GM08714 (cell line): ENCODE measurements around the gene ANO4.

Experiments used
- H3K4me3 ChIP-seq: fragments of 200-500 bp; sonication (Bioruptor generic); 2 replicates; pipeline ENCODE4 v1.5.1; 2014; ENCODE audit warnings: mild to moderate bottlenecking, low read length, inconsistent platforms
- ZNF274 ChIP-seq: IDR thresholded peaks from 2 replicates; pipeline ENCODE4 v1.6.1; 2012; ENCODE audit warnings: mild to moderate bottlenecking, low read depth, low read length

ANO4 gene

DNA sequence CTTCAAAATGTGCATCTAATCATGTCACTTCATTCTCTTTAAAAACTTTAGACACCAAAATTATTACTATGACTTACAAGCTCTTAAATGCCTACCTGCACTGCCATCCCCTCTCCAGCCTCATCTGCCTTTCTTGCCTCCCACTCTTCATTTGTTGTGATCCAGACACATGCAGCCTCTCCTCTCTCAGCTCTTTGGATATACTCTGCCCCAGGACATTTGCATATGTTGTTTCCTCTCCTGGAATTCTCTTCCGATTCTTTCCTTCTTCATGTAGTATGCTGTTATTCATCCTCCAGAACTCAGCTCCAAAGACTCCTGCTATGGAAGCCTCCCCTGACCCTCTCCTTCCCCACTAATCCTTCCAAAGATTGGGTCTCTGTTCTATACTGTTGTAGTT lies 197.6 kb downstream of the ANO4 start:
- TF ChIP-seq ZNF274 = no peak
- no peak overlapping the region for H3K4me3 ChIP-seq

DNA sequence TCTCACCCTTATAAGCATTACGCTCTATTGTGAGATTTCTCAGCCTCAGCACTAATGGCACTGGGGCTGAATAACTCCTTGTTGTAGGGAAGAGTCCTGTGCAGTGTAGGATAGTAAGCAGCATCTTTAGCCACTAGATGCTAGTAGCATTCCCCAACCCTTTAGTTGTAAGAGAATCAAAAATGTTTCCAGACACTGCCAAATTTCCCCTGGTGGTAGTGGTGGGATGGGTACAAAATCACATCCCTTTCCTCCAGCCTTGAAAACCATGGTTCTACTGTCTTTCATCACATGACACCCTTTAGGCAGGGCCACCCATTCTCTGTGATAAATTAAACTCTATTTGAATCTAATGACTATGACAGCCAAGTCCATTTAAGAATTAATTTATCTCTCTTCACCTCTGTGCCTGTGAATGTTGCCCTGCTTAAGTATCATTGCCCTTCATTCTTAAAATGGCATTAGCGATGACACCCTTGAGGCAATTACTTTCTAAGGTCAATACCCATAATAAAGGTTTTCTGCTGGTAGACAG lies 199.4 kb downstream of the ANO4 start:
- no peak for TF ChIP-seq ZNF274
- no peak overlapping the region for H3K4me3 ChIP-seq

DNA sequence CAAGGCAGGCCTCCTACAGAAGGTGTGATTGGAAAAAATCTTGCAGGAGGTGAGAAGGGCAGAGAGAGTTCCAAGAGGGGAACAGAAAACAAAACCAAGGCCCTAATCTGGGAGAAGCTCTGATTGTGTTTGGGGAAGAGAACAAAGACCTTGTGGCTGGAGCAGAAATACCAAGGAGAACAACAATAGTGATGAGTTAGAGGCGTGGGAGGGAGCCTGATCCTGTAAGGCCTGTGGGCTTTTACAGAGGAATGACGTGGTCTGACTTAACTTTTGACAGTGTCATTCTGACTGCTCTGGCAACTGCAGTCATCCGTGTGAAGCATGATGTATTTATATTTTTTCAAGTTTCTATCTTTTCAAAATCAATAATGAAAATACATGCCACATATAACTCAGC lies 200.6 kb downstream of the ANO4 start:
- no peak for TF ChIP-seq ZNF274
- no peak overlapping the region for H3K4me3 ChIP-seq

DNA sequence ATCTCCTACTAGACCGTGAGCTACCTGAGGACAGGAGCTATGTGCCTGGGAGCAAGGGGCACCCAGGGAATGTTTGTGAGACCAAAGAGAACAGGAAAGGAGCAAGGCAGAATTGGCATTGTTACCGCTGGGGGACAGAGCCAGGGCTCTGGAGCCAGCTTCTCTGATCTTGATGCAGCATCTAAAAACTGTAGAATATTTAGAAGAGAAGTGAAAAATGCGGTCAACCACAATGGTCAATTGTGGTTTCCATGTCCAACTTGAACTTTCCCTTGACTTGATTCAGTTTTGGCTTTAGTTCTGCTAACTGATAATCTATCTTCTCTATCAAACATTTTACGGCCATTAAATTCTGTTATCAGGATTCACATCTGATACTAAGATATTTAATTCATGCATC lies 201.2 kb downstream of the ANO4 start:
- H3K4me3 ChIP-seq = no peak overlapping the region
- TF ChIP-seq ZNF274 = no peak

DNA sequence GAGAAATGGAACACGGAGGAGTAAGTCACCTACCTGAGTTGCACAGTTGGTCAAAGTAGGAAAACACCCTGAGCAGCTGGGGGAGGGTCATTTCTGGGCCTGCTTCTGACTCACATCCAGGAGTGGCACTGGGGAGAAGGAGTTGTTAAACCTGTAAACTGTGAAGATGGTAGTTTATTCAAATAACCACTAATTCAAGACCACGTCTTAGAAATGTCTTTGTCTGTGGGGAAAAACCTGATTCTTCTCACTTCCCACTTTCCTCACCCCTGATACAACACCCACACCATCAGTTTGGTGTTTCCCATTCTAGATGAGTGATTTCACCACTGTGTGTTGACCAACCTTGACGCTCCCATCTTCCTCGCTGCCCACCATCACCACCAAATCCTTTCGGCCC lies 207.1 kb downstream of the ANO4 start:
- no peak overlapping the region for H3K4me3 ChIP-seq

DNA sequence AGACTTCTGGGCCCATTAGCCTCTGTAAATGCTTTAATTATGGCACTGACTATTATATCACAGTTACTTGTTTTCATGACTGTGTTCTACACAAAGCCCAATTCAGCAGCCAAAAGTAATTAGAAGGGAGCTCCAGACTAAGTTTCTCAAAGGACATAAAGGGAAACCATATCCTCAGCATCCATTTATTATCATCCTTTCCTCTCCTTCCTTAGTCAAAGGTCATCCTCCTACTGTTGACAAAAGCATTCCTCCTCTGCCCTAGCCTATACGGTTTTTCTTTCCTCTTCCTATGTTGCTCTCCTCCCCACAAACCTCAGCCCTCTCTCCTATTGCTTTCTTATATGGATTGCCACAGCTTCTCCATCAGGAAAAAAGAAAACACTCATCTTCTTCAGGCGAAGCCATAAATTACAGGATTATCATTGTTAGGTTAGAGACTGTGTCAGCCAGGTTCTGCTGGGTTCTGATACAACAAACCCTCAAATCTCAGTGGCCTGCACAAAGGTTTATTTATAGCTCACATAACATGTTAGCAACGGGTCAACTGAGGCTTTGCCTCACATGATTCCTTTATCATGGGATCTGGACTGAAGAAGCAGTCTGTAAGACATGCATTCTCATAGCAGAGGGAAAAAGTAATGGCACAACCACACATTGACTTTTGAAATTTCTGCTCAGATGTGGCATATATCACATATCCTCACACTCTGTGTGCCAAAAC lies 208.3 kb downstream of the ANO4 start:
- TF ChIP-seq ZNF274 = no peak
- no peak overlapping the region for H3K4me3 ChIP-seq

More for the DNA sequence above, 207.1 kb downstream of the ANO4 start:
- TF ChIP-seq ZNF274 = no peak

DNA sequence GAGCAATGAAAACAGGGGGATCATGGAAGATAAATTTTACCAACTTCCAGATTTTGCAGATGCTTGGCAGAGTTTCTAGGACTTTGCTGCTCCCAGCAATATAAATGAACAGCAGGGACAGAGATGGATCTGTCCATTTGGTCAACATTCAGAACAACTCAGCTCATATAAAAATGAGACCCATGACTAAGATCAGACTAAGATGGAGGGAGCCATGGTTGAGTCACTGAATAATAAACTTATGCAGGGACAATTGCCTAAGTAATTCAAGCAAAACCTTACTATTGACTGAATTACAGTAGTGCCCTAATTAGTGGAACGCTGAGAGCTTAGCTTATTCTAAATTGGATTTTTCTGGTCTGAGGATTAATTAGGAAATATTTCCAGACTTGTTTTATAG lies 210.3 kb downstream of the ANO4 start:
- TF ChIP-seq ZNF274 = no peak

DNA sequence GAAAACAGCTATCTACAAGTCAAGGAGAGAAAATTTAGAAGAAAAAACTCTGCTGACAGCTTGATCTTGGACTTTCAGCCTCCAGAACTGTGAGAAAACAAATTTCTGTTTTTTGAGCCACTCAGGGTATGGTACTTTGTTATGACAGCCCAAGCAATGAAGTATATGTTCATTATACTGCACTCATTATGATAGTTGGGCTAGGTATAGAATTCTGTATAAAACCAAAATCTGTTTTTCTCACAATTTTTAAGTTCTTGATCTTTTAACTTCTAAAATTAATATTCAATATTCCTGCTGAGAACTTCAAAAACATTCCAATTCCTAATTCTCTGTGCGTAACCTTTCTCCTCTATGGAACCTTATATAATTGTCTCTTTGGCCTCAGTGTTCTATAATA lies 214.7 kb downstream of the ANO4 start:
- TF ChIP-seq ZNF274 = no peak

More for the DNA sequence above, 210.3 kb downstream of the ANO4 start:
- H3K4me3 ChIP-seq = no peak overlapping the region

DNA sequence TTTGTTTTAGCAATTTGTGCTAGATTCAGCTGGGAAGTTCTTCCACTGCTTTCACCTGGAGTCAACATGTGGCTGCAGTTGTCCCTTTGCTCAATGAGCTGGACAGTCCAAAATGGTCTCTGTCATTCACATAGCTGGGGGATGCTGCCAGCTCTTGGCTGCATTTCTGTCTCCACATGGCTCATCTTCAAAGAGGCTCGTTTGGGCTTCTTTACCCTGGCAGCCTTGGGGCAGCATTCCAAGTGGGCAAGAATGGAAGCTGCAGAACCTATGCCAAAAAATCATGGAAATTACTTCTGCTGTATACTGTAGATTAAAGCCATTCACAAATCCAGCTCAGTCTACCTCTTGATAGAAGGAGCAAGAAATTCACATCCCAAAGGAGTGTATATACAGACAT lies 216.3 kb downstream of the ANO4 start:
- H3K4me3 ChIP-seq = no peak overlapping the region
- TF ChIP-seq ZNF274 = no peak

More for the DNA sequence above, 214.7 kb downstream of the ANO4 start:
- no peak overlapping the region for H3K4me3 ChIP-seq

DNA sequence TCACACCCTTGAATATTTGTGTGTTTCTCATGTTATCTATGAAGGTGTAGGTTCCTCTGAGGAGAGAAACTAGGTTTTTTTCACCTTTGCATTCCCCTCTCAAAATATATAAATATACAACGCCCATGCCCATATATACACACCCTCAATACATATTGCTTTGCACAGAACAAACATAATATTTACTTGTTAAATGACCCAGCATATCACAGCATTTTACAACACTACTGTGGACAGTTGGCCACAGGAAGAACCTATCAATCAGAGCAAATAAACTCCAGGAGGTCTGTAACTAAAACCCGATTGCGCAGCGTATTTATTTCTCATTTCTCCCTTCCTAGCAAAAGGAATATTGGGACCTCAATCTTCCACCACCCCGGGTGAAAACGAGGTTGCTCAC lies 219.4 kb downstream of the ANO4 start:
- TF ChIP-seq ZNF274 = no peak
- H3K4me3 ChIP-seq = no peak overlapping the region

DNA sequence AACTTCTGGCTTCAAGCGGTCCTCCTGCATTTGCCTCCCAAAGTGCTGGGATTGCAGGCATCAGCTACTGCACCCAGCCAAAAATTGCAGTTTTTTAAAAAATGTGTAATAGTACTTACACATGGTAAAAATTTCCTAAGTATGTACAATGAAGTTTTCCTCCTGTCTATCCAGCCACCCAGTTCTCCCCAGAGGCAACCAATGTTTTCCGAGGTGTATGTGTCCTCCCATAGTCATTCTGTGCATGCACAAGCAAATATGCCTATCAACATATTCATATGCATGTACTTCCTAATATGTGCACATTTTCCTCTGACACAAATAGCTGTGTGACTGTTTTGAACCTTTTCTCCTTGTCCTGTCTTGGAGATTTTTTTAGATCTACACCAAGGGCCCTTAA lies 220.5 kb downstream of the ANO4 start:
- no peak for TF ChIP-seq ZNF274
- no peak overlapping the region for H3K4me3 ChIP-seq

DNA sequence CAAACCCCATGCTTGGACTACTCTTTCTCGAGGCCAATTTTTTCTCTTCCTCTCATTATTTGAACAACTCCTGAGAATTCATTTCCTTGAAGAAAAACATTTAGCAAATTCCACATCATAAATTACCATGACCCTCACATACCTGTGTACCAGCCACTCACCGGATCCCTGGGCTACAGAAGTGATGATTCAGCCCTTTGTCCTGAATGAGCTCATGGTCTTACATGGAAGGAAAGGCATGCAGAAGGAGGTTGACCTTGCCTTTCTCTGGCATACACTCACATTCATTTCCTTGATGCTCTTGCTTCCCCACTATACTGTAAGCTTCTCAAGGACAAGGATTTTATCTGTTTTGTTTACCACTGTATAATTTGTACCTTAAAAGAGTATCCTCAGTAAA lies 224.0 kb downstream of the ANO4 start:
- no peak for TF ChIP-seq ZNF274

DNA sequence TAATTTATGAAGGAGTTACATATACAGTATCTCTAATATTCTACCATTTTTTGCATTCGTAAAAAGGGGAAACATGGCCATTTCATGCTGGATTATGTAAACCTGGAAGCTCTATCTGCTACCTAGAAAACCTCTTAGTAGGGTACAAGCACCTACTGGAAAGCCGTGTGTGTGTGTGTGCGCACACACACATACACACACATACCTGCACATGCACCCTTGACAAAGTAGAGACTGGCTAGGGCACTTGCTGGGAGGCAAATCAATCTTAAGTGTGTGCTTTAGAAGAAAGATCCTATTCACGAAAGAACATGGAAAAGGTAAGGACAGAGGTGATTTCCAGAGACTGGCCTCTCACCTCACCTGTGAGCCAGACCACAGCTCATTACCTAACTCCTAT lies 224.6 kb downstream of the ANO4 start:
- TF ChIP-seq ZNF274 = no peak
- H3K4me3 ChIP-seq = no peak overlapping the region

More for the DNA sequence above, 224.0 kb downstream of the ANO4 start:
- H3K4me3 ChIP-seq = no peak overlapping the region

DNA sequence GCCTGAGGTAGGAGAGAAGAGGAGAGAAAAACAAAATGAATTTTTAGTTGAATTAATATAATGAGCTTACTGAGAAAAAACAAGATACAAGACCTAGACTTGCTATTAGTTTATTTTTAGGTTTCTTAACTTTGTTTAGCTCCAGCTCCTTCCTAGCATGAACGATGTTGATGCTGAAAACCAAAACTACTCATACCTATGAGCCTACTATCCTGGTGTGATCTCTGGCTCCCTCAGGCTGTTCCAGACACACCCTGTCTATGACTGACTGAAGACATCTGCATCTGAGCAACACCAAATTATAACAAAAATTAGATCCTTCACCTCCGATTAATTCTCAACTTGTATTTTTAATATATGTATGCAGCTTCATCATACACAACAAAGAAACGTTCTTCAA lies 225.1 kb downstream of the ANO4 start:
- TF ChIP-seq ZNF274 = no peak
- no peak overlapping the region for H3K4me3 ChIP-seq

DNA sequence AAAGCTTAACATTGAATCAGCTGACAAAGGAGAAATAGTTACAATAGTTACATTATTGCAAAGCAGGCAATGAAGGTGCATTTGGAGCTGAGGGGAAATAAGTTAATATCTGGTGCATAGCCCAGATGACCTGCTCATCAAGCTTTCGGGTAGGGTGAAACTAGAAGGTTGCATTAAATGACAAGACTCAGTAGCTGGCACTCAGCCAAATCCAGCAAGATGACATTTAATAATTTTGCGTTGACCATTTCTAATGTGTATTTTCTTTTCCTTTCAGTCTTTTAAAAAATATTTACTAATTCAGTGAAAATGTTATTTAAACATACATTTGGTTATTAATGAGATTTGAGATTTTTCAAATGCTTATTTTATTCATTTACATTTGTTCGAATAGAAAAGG lies 226.9 kb downstream of the ANO4 start:
- H3K4me3 ChIP-seq = no peak overlapping the region
- no peak for TF ChIP-seq ZNF274
